ENCODE measurements around the gene FHIT. TPM values are rescaled to one million over a fixed set of nuclear protein-coding genes. Genes with fewer than 3 reads are reported as not detected.

The FHIT gene
- total and polyA plus RNA-seq, 8 donors: 1.8 to 10.6 (median 7.1) TPM

- Histone ChIP-seq H3K36me3 (no peaks in the 10 kb centered on the region), H3K27ac (no peak overlapping the region), H3K27me3 (no peaks in the 10 kb centered on the region), H3K9me3 (no peaks in the 10 kb centered on the region), H3K4me3 (no peak overlapping the region), H3K4me1 (no peaks in the 10 kb centered on the region)
- intact Hi-C loops (cut with DNase I; ENCODE audit: low total_unique reads): no loop called here
- TF ChIP-seq CTCF (IDR thresholded peaks at IDR 0.05): no peak
- no peak for TF ChIP-seq POLR2A (IDR thresholded peaks at IDR 0.05)
- TF ChIP-seq EP300 (IDR thresholded peaks at IDR 0.05): no peak
- TF ChIP-seq POLR2AphosphoS5 (IDR thresholded peaks at IDR 0.05): no peak
- DNase-seq: no peak
- WGBS, 5 donors: 68 to 78% (median 73%) methylated on average over 3 of the region's 3 CpGs
Observed at GRCh38 chr3:60033901-60034453, 1217.3 kb downstream of the FHIT start.

- H3K4me3 ChIP-seq: no peak overlapping the region
- H3K27ac ChIP-seq: no peak overlapping the region
- no peak for TF ChIP-seq CTCF (IDR thresholded peaks at IDR 0.05)
- no peak for TF ChIP-seq POLR2AphosphoS5 (IDR thresholded peaks at IDR 0.05)
- no peak for TF ChIP-seq POLR2A (IDR thresholded peaks at IDR 0.05)
- TF ChIP-seq EP300 (IDR thresholded peaks at IDR 0.05): no peak
- DNase-seq: no peak
- no peaks in the 10 kb centered on the region for H3K27me3 ChIP-seq
- H3K36me3 ChIP-seq: no peaks in the 10 kb centered on the region
- H3K4me1 ChIP-seq: no peaks in the 10 kb centered on the region
- intact Hi-C loops (cut with DNase I; ENCODE audit: low total_unique reads): no loop called here
- H3K9me3 ChIP-seq: no peaks in the 10 kb centered on the region
- 73 to 89% (median 86%) methylated on average over 1 of the region's 1 CpG for WGBS, 5 donors
Observed at GRCh38 chr3:60030982-60031381, 1220.3 kb downstream of the FHIT start.

GRCh38 chr3:60028233-60028632 is 1223.0 kb downstream of the FHIT start:
- H3K4me1 ChIP-seq: peaks cover 0 to 7% (median 0%) of the 10 kb centered on the region in 4 donors
- 65 to 97% (median 85%) methylated on average over 2 of the region's 2 CpGs for WGBS, 5 donors
- no peaks in the 10 kb centered on the region for H3K9me3 ChIP-seq
- H3K27ac ChIP-seq: no peak overlapping the region
- intact Hi-C loops (cut with DNase I; ENCODE audit: low total_unique reads): no loop called here
- no peak for DNase-seq
- H3K27me3 ChIP-seq: no peaks in the 10 kb centered on the region
- no peaks in the 10 kb centered on the region for H3K36me3 ChIP-seq
- TF ChIP-seq POLR2A (IDR thresholded peaks at IDR 0.05): no peak
- TF ChIP-seq POLR2AphosphoS5 (IDR thresholded peaks at IDR 0.05): no peak
- TF ChIP-seq EP300 (IDR thresholded peaks at IDR 0.05): no peak
- no peak for TF ChIP-seq CTCF (IDR thresholded peaks at IDR 0.05)
- H3K4me3 ChIP-seq: no peak overlapping the region

- Histone ChIP-seq H3K36me3 (no peaks in the 10 kb centered on the region), H3K27me3 (no peaks in the 10 kb centered on the region), H3K4me1 (peaks cover 0 to 7% (median 0%) of the 10 kb centered on the region in 4 donors), H3K27ac (no peak overlapping the region), H3K9me3 (no peaks in the 10 kb centered on the region), H3K4me3 (no peak overlapping the region)
- intact Hi-C loops (cut with DNase I; ENCODE audit: low total_unique reads): no loop called here
- no peak for DNase-seq
- 90 to 97% (median 95%) methylated on average over 7 of the region's 7 CpGs for WGBS, 5 donors
- TF ChIP-seq CTCF (IDR thresholded peaks at IDR 0.05) (no peak), POLR2A (IDR thresholded peaks at IDR 0.05) (no peak), POLR2AphosphoS5 (IDR thresholded peaks at IDR 0.05) (no peak), EP300 (IDR thresholded peaks at IDR 0.05) (no peak)
Observed at GRCh38 chr3:60027335-60027734, 1223.9 kb downstream of the FHIT start.
